ENCODE data around the gene ISG20L2. TPM values are rescaled to one million over a fixed set of nuclear protein-coding genes. Genes with fewer than 3 reads are reported as not detected.
A peak's percentile ranks its signal among the peaks of the same experiment; 100 is the strongest.

ISG20L2 gene
- total and polyA plus RNA-seq, 2 experiments from 2014 or later, result 16.4 to 22.4 TPM

DNA sequence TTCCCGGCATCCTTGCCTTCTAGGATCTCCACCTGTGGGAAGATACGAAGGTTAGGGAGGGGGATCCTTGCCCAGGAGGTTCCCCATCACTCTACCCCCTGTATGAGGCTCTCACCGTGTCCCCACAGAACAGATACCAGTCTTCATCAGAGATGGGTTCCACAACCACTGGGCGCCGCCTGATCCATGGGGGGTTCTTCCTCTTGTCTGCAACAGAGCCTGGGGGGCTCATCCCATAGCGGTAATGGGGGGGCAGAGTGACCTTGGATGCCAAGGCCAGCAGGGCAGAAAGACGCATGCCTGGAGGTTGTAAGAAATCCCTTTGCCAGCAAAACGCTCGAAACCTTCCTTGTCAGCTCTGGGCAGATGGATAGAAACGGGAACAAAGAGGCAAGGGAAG, 9.8 kb upstream of the ISG20L2 start:
- Histone ChIP-seq H3K9me2 (replicated peaks; ENCODE audit: insufficient read depth) (no peaks in the 10 kb centered on the region), H3K36me3 (replicated peaks; ENCODE audit: insufficient read depth, low read depth) (no peaks in the 10 kb centered on the region), H3K4me1 (ENCODE audit: insufficient read depth) (peaks cover 9% of the 10 kb centered on the region), H3K27me3 (no peaks in the 10 kb centered on the region), H3K4me3 (no peak overlapping the region), H2AFZ (no peak overlapping the region), H3K27ac (no peak overlapping the region), H4K20me1 (ENCODE audit: insufficient read depth, poor library complexity, severe bottlenecking) (no peaks in the 10 kb centered on the region), H3K9me3 (ENCODE audit: low read depth) (no peaks in the 10 kb centered on the region), H3K4me2 (no peak overlapping the region), H3K79me2 (peaks cover 19% of the 10 kb centered on the region)
- DNase-seq (ENCODE audit: low spot score), result no peak
- no peak for TF ChIP-seq EZH2 (IDR thresholded peaks at IDR 0.05; ENCODE audit: borderline replicate concordance)
- TF ChIP-seq, protein P1, sequence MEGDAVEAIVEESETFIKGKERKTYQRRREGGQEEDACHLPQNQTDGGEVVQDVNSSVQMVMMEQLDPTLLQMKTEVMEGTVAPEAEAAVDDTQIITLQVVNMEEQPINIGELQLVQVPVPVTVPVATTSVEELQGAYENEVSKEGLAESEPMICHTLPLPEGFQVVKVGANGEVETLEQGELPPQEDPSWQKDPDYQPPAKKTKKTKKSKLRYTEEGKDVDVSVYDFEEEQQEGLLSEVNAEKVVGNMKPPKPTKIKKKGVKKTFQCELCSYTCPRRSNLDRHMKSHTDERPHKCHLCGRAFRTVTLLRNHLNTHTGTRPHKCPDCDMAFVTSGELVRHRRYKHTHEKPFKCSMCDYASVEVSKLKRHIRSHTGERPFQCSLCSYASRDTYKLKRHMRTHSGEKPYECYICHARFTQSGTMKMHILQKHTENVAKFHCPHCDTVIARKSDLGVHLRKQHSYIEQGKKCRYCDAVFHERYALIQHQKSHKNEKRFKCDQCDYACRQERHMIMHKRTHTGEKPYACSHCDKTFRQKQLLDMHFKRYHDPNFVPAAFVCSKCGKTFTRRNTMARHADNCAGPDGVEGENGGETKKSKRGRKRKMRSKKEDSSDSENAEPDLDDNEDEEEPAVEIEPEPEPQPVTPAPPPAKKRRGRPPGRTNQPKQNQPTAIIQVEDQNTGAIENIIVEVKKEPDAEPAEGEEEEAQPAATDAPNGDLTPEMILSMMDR (IDR thresholded peaks at IDR 0.05; ENCODE audit: poor library complexity), result no peak
- TF ChIP-seq EZH2phosphoT487 (IDR thresholded peaks at IDR 0.05; ENCODE audit: low read depth, severe bottlenecking, unreplicated experiment), result no peak
- 96% methylated on average over 10 of the region's 10 CpGs for WGBS (ENCODE audit: low lambda C conversion rate, missing lambda C conversion rate)

DNA sequence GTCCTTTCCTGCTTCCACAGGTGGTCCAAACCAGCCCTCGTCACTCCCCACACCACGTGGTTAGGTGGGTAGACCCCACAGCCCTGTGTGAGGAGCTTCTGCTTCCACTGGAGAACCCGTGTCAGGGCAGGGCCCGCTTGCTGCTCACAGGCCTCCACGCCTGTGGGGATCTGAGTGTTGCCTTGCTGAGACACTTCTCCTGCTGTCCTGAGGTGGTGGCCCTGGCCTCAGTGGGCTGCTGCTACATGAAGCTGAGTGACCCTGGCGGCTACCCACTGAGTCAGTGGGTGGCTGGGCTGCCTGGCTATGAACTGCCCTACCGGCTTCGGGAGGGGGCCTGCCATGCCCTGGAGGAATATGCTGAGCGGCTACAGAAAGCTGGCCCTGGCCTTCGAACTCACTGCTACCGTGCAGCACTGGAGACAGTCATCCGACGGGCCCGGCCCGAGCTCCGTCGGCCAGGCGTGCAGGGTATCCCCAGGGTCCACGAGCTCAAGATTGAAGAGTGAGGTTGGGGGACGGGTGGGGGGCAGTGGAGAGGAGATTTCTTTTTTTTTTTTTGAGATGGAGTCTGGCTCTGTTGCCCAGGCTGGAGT, 5.5 kb upstream of the ISG20L2 start:
- no peak overlapping the region for H3K4me3 ChIP-seq
- no peak overlapping the region for H3K4me2 ChIP-seq
- no peaks in the 10 kb centered on the region for H3K9me2 ChIP-seq (replicated peaks; ENCODE audit: insufficient read depth)
- no peaks in the 10 kb centered on the region for H3K9me3 ChIP-seq (ENCODE audit: low read depth)
- no peak overlapping the region for H3K27ac ChIP-seq
- H3K27me3 ChIP-seq, result no peaks in the 10 kb centered on the region
- peaks cover 26% of the 10 kb centered on the region for H3K79me2 ChIP-seq
- no peak for DNase-seq (ENCODE audit: low spot score)
- TF ChIP-seq EZH2phosphoT487 (IDR thresholded peaks at IDR 0.05; ENCODE audit: low read depth, severe bottlenecking, unreplicated experiment), result no peak
- no peak for TF ChIP-seq EZH2 (IDR thresholded peaks at IDR 0.05; ENCODE audit: borderline replicate concordance)
- TF ChIP-seq, protein P1 (IDR thresholded peaks at IDR 0.05; ENCODE audit: poor library complexity), result no peak
- WGBS (ENCODE audit: low lambda C conversion rate, missing lambda C conversion rate), result 95% methylated on average over 19 of the region's 20 CpGs
- no peaks in the 10 kb centered on the region for H4K20me1 ChIP-seq (ENCODE audit: insufficient read depth, poor library complexity, severe bottlenecking)
- H3K4me1 ChIP-seq (ENCODE audit: insufficient read depth), result peaks cover 9% of the 10 kb centered on the region
- H3K36me3 ChIP-seq (replicated peaks; ENCODE audit: insufficient read depth, low read depth), result no peaks in the 10 kb centered on the region
- H2AFZ ChIP-seq, result no peak overlapping the region

DNA sequence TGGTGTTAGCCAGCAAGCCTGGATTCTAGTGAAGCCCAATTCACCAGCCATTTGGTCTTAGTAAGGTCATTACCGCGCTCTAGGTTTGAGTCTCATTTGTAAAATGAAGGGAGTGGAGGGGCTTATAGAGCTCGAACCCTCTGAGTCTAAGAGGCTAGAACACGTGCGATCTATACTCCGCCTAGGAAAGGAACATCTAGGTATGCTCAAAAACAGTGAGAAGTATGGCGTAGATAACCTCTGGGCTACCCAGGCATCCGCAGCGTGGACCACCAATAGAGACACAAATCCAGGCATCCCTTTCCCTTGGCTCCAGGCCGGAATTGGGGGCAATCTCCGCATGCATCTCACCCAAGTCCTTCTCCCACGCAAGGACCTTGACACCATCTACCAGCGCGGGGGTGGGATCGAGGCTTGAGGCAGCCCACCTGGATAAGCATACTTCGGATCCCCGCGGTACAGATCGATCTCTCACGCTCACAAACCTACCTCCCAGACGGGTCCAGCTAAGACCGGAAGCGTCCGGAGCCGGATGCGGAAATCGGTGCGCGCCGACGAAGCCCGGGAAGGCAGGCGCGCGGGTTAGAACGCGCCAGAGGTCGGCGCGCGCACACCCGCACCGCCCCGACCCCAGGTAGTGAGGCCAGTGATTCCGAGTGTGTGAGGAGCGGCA, 504 bp downstream of the ISG20L2 start, which contains the start of gene METTL25B:
Gene METTL25B (plus strand): TSS at position 544 of the 673 bp plus-strand sequence. CDS start 636 bp downstream, outside the sequence.
- H3K4me2 ChIP-seq, result peak within 1 kb of the TSS; percentile 89
- no peaks in the 10 kb centered on the region for H3K9me3 ChIP-seq (ENCODE audit: low read depth)
- H3K79me2 ChIP-seq, result peaks cover 68% of the 10 kb centered on the region
- H3K4me1 ChIP-seq (ENCODE audit: insufficient read depth), result peaks cover 35% of the 10 kb centered on the region
- H3K27ac ChIP-seq, result peak within 1 kb of the TSS; percentile 99
- H3K9me2 ChIP-seq (replicated peaks; ENCODE audit: insufficient read depth), result no peaks in the 10 kb centered on the region
- peak within 1 kb of the TSS; percentile 68 for H3K4me3 ChIP-seq
- H2AFZ ChIP-seq, result peak within 1 kb of the TSS; percentile 75
- no peak for TF ChIP-seq EZH2phosphoT487 (IDR thresholded peaks at IDR 0.05; ENCODE audit: low read depth, severe bottlenecking, unreplicated experiment)
- TF ChIP-seq, protein P1 (IDR thresholded peaks at IDR 0.05; ENCODE audit: poor library complexity), result no peak
- no peak for TF ChIP-seq EZH2 (IDR thresholded peaks at IDR 0.05; ENCODE audit: borderline replicate concordance)
- no peaks in the 10 kb centered on the region for H3K36me3 ChIP-seq (replicated peaks; ENCODE audit: insufficient read depth, low read depth)
- 1% methylated on average over 46 of the region's 46 CpGs for WGBS (ENCODE audit: low lambda C conversion rate, missing lambda C conversion rate)
- DNase-seq (ENCODE audit: low spot score), result peak; percentile 93
- H4K20me1 ChIP-seq (ENCODE audit: insufficient read depth, poor library complexity, severe bottlenecking), result peaks cover 28% of the 10 kb centered on the region
- no peaks in the 10 kb centered on the region for H3K27me3 ChIP-seq

Measured in hepatocyte (in vitro differentiated cells).